HepG2 (cell line): Measurements from ENCODE around the gene SCN8A.

Source experiments
- ATF2 ChIP-seq: sonication (generic); formaldehyde crosslinking; IDR thresholded peaks from 2 replicates; pipeline ENCODE4 v1.4.0; 2020; ENCODE audit warnings: missing genetic modification reagents
- ATF3 ChIP-seq: sonication (generic); formaldehyde crosslinking; IDR thresholded peaks from 2 replicates; pipeline ENCODE4 v1.4.0; 2020; ENCODE audit warnings: missing genetic modification reagents
- CTCF ChIP-seq: sonication (generic); formaldehyde crosslinking; IDR thresholded peaks from 2 replicates; pipeline ENCODE4 v1.5.0; 2020; ENCODE audit warnings: mild to moderate bottlenecking, missing genetic modification reagents, moderate library complexity
- ELF4 ChIP-seq: sonication (generic); formaldehyde crosslinking; IDR thresholded peaks from 2 replicates; pipeline ENCODE4 v1.5.0; 2020; ENCODE audit warnings: missing genetic modification reagents, mild to moderate bottlenecking, moderate library complexity, borderline replicate concordance
- EZH2 ChIP-seq: conservative IDR thresholded peaks from 2 replicates; pipeline ENCODE4 v1.6.1; 2012; ENCODE audit warnings: mild to moderate bottlenecking, low read depth, low read length, moderate library complexity
- HDAC1 ChIP-seq: sonication (generic); formaldehyde crosslinking; IDR thresholded peaks from 2 replicates; pipeline ENCODE4 v1.5.1; 2020; ENCODE audit warnings: mild to moderate bottlenecking, missing genetic modification reagents
- HDAC6 ChIP-seq: fragments of 200-600 bp; sonication (generic); IDR thresholded peaks from 2 replicates; pipeline ENCODE4 v1.7.0; 2017; ENCODE audit warnings: mild to moderate bottlenecking, antibody characterized with exemption, low read length, low read depth
- MYC ChIP-seq: sonication (generic); formaldehyde crosslinking; IDR thresholded peaks from 2 replicates; pipeline ENCODE4 v1.9.0; 2021; ENCODE audit warnings: missing genetic modification reagents, borderline replicate concordance
- NR2F2 ChIP-seq: IDR thresholded peaks from 2 replicates; pipeline ENCODE4 v1.6.1; 2012; ENCODE audit warnings: low read depth, inconsistent platforms, borderline replicate concordance
- SMARCE1 ChIP-seq: fragments of 450-650 bp; IDR thresholded peaks from 2 replicates; pipeline ENCODE4 v1.6.1; 2017; ENCODE audit warnings: borderline replicate concordance
- SMC3 ChIP-seq: IDR thresholded peaks from 2 replicates; pipeline ENCODE4 v1.6.1; 2011; ENCODE audit warnings: low read length, improper control_type of control experiment
- USF2 ChIP-seq, 2 experiments: sonication (generic) in 1 of 2; formaldehyde crosslinking in 1 of 2; IDR thresholded peaks; 2 replicates each; pipeline versions ENCODE4 v1.5.1 to v1.6.1; 2011 to 2020; ENCODE audit warnings: borderline replicate concordance in 1 of 2, low read depth in 1 of 2, low read length in 1 of 2, mild to moderate bottlenecking in 1 of 2, missing genetic modification reagents in 1 of 2, moderate library complexity in 1 of 2

- TF ChIP-seq EZH2: no peak
- no peak for TF ChIP-seq SMC3
- no peak for TF ChIP-seq MYC (CRISPR knock-in tag)
- TF ChIP-seq NR2F2: no peak
- TF ChIP-seq CTCF (CRISPR knock-in tag): no peak
- no peak for TF ChIP-seq ATF3
- TF ChIP-seq ATF2 (CRISPR knock-in tag): no peak
- TF ChIP-seq HDAC6: no peak
- TF ChIP-seq ELF4 (CRISPR knock-in tag): no peak
- no peak for TF ChIP-seq SMARCE1
- TF ChIP-seq USF2 (IDR thresholded peaks at IDR 0.05; ENCODE audit: low read depth, low read length): no peak
- no peak for TF ChIP-seq USF2 (CRISPR knock-in tag; IDR thresholded peaks at IDR 0.05; ENCODE audit: borderline replicate concordance)
- TF ChIP-seq HDAC1 (CRISPR knock-in tag): no peak
These were observed 76.2 kb downstream of the SCN8A start for GRCh38 chr12:51667269-51667668.
